ENCODE data around the gene MYO7B. TPM values are rescaled to one million over a fixed set of nuclear protein-coding genes. Genes with fewer than 3 reads are reported as not detected.

MYO7B gene
- total RNA-seq, 1 experiment from 2014 or later: 28.0 TPM

- no TSS peak for BruUV-seq (replicated peaks)
- H3K9ac ChIP-seq (ENCODE audit: low read length): peak within 1 kb of the TSS; percentile 15; the same call in 1 of the 2 replicates
- TF ChIP-seq EZH2 (IDR thresholded peaks at IDR 0.05; ENCODE audit: low read length, unreplicated experiment) (no peak), CTCF (conservative IDR thresholded peaks at IDR 0.05; ENCODE audit: low read depth, low read length) (no peak), EZH2phosphoT487 (IDR thresholded peaks at IDR 0.05; ENCODE audit: borderline replicate concordance, low read length) (no peak)
- H3K9me2 ChIP-seq (replicated peaks; ENCODE audit: low read length): no peaks in the 10 kb centered on the region
- ATAC-seq (no peak), DNase-seq (no peak)
- intact Hi-C loops (cut with micrococcal nuclease): loop anchor here (10.0 kb wide), 1 partner anchor 451 kb away; no protein-coding TSS in a partner anchor
- peaks cover 30% of the 10 kb centered on the region for H3K4me1 ChIP-seq (ENCODE audit: insufficient read depth, low read length)
- H3K36me3 ChIP-seq (ENCODE audit: low read depth, low read length): no peaks in the 10 kb centered on the region
- CTCF ChIA-PET: no interaction called here
- POLR2A ChIA-PET (ENCODE audit: unreplicated experiment): no interaction called here
- H2AFZ ChIP-seq (ENCODE audit: low read length): 0 out of 2 replicates have a peak within 1 kb of the TSS, but pooled peaks have one; percentile 40
- H3F3A ChIP-seq (ENCODE audit: low read length, unreplicated experiment): no peaks in the 10 kb centered on the region
- no peaks in the 10 kb centered on the region for H3K27me3 ChIP-seq (ENCODE audit: low read length)
- peak within 1 kb of the TSS; percentile 17; the same call in 1 of the 2 replicates for H3K4me2 ChIP-seq (ENCODE audit: low read length)
- H3K4me3 ChIP-seq (ENCODE audit: low read length): no peak within 1 kb of the TSS
- no peaks in the 10 kb centered on the region for H3K79me2 ChIP-seq (ENCODE audit: low read length)
- peak within 1 kb of the TSS; percentile 55 for H3K27ac ChIP-seq (ENCODE audit: low read length)
- H3K9me3 ChIP-seq (ENCODE audit: low read length): no peaks in the 10 kb centered on the region
- no peaks in the 10 kb centered on the region for H4K20me1 ChIP-seq (ENCODE audit: low read length)
These were observed 110.2 kb downstream of the MYO7B start, which contains the start of gene GPR17 for GRCh38 chr2:127645395-127646291. GPR17 (plus strand) TSS chr2:127646153; CDS start chr2:127650736, 4,583 bp downstream.

- intact Hi-C loops (cut with micrococcal nuclease): loop anchor here (10.0 kb wide), 1 partner anchor 452 kb away; no protein-coding TSS in a partner anchor
- peak overlapping the region; percentile 17; the same call in 1 of the 2 replicates for H3K4me2 ChIP-seq (ENCODE audit: low read length)
- no peaks in the 10 kb centered on the region for H3K36me3 ChIP-seq (ENCODE audit: low read depth, low read length)
- BruUV-seq (replicated peaks): no TSS peak
- H3F3A ChIP-seq (ENCODE audit: low read length, unreplicated experiment): no peaks in the 10 kb centered on the region
- no peak for DNase-seq
- peak overlapping the region; percentile 55 for H3K27ac ChIP-seq (ENCODE audit: low read length)
- no peak for TF ChIP-seq EZH2 (IDR thresholded peaks at IDR 0.05; ENCODE audit: low read length, unreplicated experiment)
- ATAC-seq: 0 out of 2 replicates have a peak, but pooled peaks have one; percentile 3
- no peaks in the 10 kb centered on the region for H3K9me2 ChIP-seq (replicated peaks; ENCODE audit: low read length)
- no peak overlapping the region for H3K4me3 ChIP-seq (ENCODE audit: low read length)
- peaks cover 30% of the 10 kb centered on the region for H3K4me1 ChIP-seq (ENCODE audit: insufficient read depth, low read length)
- H4K20me1 ChIP-seq (ENCODE audit: low read length): no peaks in the 10 kb centered on the region
- 0 out of 2 replicates have a peak overlapping the region, but pooled peaks have one; percentile 40 for H2AFZ ChIP-seq (ENCODE audit: low read length)
- H3K79me2 ChIP-seq (ENCODE audit: low read length): no peaks in the 10 kb centered on the region
- H3K9ac ChIP-seq (ENCODE audit: low read length): peak overlapping the region; percentile 15; the same call in 1 of the 2 replicates
- CTCF ChIA-PET: no interaction called here
- POLR2A ChIA-PET (ENCODE audit: unreplicated experiment): interaction anchor here (0.6 kb wide), 1 partner anchor 9 kb away, joined by 28 read pairs; no protein-coding TSS in a partner anchor
- H3K9me3 ChIP-seq (ENCODE audit: low read length): no peaks in the 10 kb centered on the region
- H3K27me3 ChIP-seq (ENCODE audit: low read length): no peaks in the 10 kb centered on the region
These were observed 111.2 kb downstream of the MYO7B start for GRCh38 chr2:127646487-127647241.
